Effector memory CD8-positive, alpha-beta T cell (primary cell): ENCODE data around the gene HCRT.
"Not testable (repeated sequence)": the region's sequence is repeated elsewhere in the genome, so short reads cannot be mapped to it uniquely, and the experiment has no call there.

Experiments
- ATAC-seq: fragments of 150-1000 bp; cut with Tn5 transposase; replicated peaks from 2 replicates; pipeline ENCODE4 v1.10.0; 2021; ENCODE audit warnings: mild to moderate bottlenecking, moderate library complexity
- DNase-seq, 3 experiments: peaks; one replicate each; pipeline ENCODE4 v3.0.0; 2021
- H3K27ac Mint-ChIP-seq, 2 donors: one replicate each; pipeline ENCODE4 v1.8.0; 2022; ENCODE audit warnings: mild to moderate bottlenecking in 2 of 2, mixed read lengths in 2 of 2, moderate library complexity in 2 of 2
- H3K27me3 Mint-ChIP-seq, 2 donors: one replicate each; pipeline ENCODE4 v1.8.0; 2022; ENCODE audit warnings: mixed read lengths in 2 of 2
- H3K36me3 Mint-ChIP-seq: one replicate; pipeline ENCODE4 v1.8.0; 2022; ENCODE audit warnings: mild to moderate bottlenecking, moderate library complexity, mixed read lengths; ENCODE audit not compliant: insufficient read depth
- H3K4me1 Mint-ChIP-seq, 2 donors: one replicate each; pipeline ENCODE4 v1.8.0; 2022; ENCODE audit warnings: low read depth in 2 of 2, mixed read lengths in 2 of 2
- H3K4me3 Mint-ChIP-seq, 2 donors: one replicate each; pipeline ENCODE4 v1.8.0; 2022; ENCODE audit warnings: mild to moderate bottlenecking in 2 of 2, mixed read lengths in 2 of 2, moderate library complexity in 2 of 2
- H3K9me3 Mint-ChIP-seq, 2 donors: one replicate each; pipeline ENCODE4 v1.8.0; 2022; ENCODE audit warnings: mixed read lengths in 2 of 2
- total RNA-seq, 9 experiments: gene quantifications; one replicate each; lab custom pipeline; 2026; lab: John Stamatoyannopoulos, UW

Gene HCRT
- total RNA-seq: 0 to 0.23 (median 0.06) reads per million in 9 experiments

- no peak for DNase-seq
- ATAC-seq: no peak
- Mint-ChIP-seq H3K4me1 (peaks cover 20 to 21% of the 10 kb centered on the region in 2 donors), H3K9me3 (no peaks in the 10 kb centered on the region), H3K27ac (peak within 1 kb of the TSS; percentile 81 to 86), H3K36me3 (peaks cover 9% of the 10 kb centered on the region), H3K4me3 (peak within 1 kb of the TSS; percentile 90 to 93), H3K27me3 (peaks cover 0 to 3% of the 10 kb centered on the region in 2 donors)
These were observed at the start of gene HCRT for GRCh38 chr17:42184713-42185620. Gene HCRT, minus strand, starts transcription at chr17:42185452. Its CDS starts 87 bp downstream, at chr17:42185365.

- H3K4me3 Mint-ChIP-seq: no peak overlapping the region
- peaks cover 15 to 30% of the 10 kb centered on the region in 2 donors for H3K4me1 Mint-ChIP-seq
- DNase-seq: no peak
- no peaks in the 10 kb centered on the region for H3K27me3 Mint-ChIP-seq
- peaks cover 14% of the 10 kb centered on the region for H3K36me3 Mint-ChIP-seq
- ATAC-seq: no peak
- peak overlapping the region; percentile 41 to 75 for H3K27ac Mint-ChIP-seq
- H3K9me3 Mint-ChIP-seq: no peaks in the 10 kb centered on the region
These were observed 48.7 kb upstream of the HCRT start for GRCh38 chr17:42233994-42234393.

- H3K4me3 Mint-ChIP-seq: no peak overlapping the region
- no peaks in the 10 kb centered on the region for H3K9me3 Mint-ChIP-seq
- DNase-seq (no peak), ATAC-seq (no peak)
- H3K36me3 Mint-ChIP-seq: peaks cover 14% of the 10 kb centered on the region
- H3K4me1 Mint-ChIP-seq: peaks cover 15 to 34% of the 10 kb centered on the region in 2 donors
- no peaks in the 10 kb centered on the region for H3K27me3 Mint-ChIP-seq
- peak overlapping the region in 1 of 2 donors; percentile 41 for H3K27ac Mint-ChIP-seq
These were observed 47.9 kb upstream of the HCRT start for GRCh38 chr17:42233156-42233555.

- no peak for DNase-seq
These were observed 45.0 kb upstream of the HCRT start for GRCh38 chr17:42230225-42230624.

GRCh38 chr17:42227849-42228700, 42.8 kb upstream of the HCRT start:
- DNase-seq (no peak), ATAC-seq (no peak)
- peaks cover 29% of the 10 kb centered on the region for H3K36me3 Mint-ChIP-seq
- H3K27ac Mint-ChIP-seq: peak overlapping the region; percentile 13 to 56
- no peak overlapping the region for H3K4me3 Mint-ChIP-seq
- no peaks in the 10 kb centered on the region for H3K9me3 Mint-ChIP-seq
- peaks cover 0 to 10% of the 10 kb centered on the region in 2 donors for H3K4me1 Mint-ChIP-seq
- H3K27me3 Mint-ChIP-seq: no peaks in the 10 kb centered on the region

More at GRCh38 chr17:42230225-42230624, 45.0 kb upstream of the HCRT start:
- Mint-ChIP-seq H3K27me3 (no peaks in the 10 kb centered on the region), H3K9me3 (no peaks in the 10 kb centered on the region), H3K36me3 (peaks cover 18% of the 10 kb centered on the region), H3K27ac (peak overlapping the region in 1 of 2 donors; percentile 79), H3K4me3 (no peak overlapping the region), H3K4me1 (peaks cover 5 to 21% of the 10 kb centered on the region in 2 donors)
- ATAC-seq: no peak

GRCh38 chr17:42225646-42226045, 40.4 kb upstream of the HCRT start:
- H3K36me3 Mint-ChIP-seq: peaks cover 43% of the 10 kb centered on the region
- no peak overlapping the region for H3K27ac Mint-ChIP-seq

GRCh38 chr17:42224651-42225050, 39.4 kb upstream of the HCRT start:
- H3K36me3 Mint-ChIP-seq: peaks cover 43% of the 10 kb centered on the region
- no peaks in the 10 kb centered on the region for H3K9me3 Mint-ChIP-seq
- no peak overlapping the region for H3K4me3 Mint-ChIP-seq
- peaks cover 3 to 12% of the 10 kb centered on the region in 2 donors for H3K4me1 Mint-ChIP-seq
- H3K27me3 Mint-ChIP-seq: no peaks in the 10 kb centered on the region
- no peak for ATAC-seq
- no peak for DNase-seq
- peak overlapping the region; percentile 25 to 59 for H3K27ac Mint-ChIP-seq

More at GRCh38 chr17:42225646-42226045, 40.4 kb upstream of the HCRT start:
- Mint-ChIP-seq H3K4me1 (peaks cover 3 to 18% of the 10 kb centered on the region in 2 donors), H3K27me3 (no peaks in the 10 kb centered on the region), H3K9me3 (no peaks in the 10 kb centered on the region), H3K4me3 (no peak overlapping the region)
- DNase-seq: no peak
- ATAC-seq: no peak

- Mint-ChIP-seq H3K4me1 (peaks cover 3 to 8% of the 10 kb centered on the region in 2 donors), H3K27me3 (no peaks in the 10 kb centered on the region), H3K4me3 (no peak overlapping the region), H3K36me3 (peaks cover 51% of the 10 kb centered on the region), H3K9me3 (no peaks in the 10 kb centered on the region), H3K27ac (peak overlapping the region; percentile 75 to 90)
- DNase-seq: peak; percentile 48 to 60 (median 49)
- peak; percentile 97 for ATAC-seq
These were observed 36.9 kb upstream of the HCRT start for GRCh38 chr17:42221886-42222745.

GRCh38 chr17:42219280-42219679, 34.0 kb upstream of the HCRT start:
- H3K9me3 Mint-ChIP-seq, H3K4me1 Mint-ChIP-seq, DNase-seq, H3K4me3 Mint-ChIP-seq, H3K27ac Mint-ChIP-seq, H3K27me3 Mint-ChIP-seq, ATAC-seq: not testable (repeated sequence)
- peaks cover 62% of the 10 kb centered on the region for H3K36me3 Mint-ChIP-seq

GRCh38 chr17:42214156-42214555, 28.9 kb upstream of the HCRT start:
- H3K9me3 Mint-ChIP-seq: no peaks in the 10 kb centered on the region
- H3K27ac Mint-ChIP-seq: peak overlapping the region in 1 of 2 donors; percentile 9
- H3K4me3 Mint-ChIP-seq: no peak overlapping the region
- no peaks in the 10 kb centered on the region for H3K4me1 Mint-ChIP-seq
- H3K27me3 Mint-ChIP-seq: no peaks in the 10 kb centered on the region
- H3K36me3 Mint-ChIP-seq: peaks cover 70% of the 10 kb centered on the region
- DNase-seq (no peak), ATAC-seq (no peak)

- H3K9me3 Mint-ChIP-seq: no peaks in the 10 kb centered on the region
- no peaks in the 10 kb centered on the region for H3K27me3 Mint-ChIP-seq
- no peak overlapping the region for H3K4me3 Mint-ChIP-seq
- no peaks in the 10 kb centered on the region for H3K4me1 Mint-ChIP-seq
- H3K27ac Mint-ChIP-seq: no peak overlapping the region
- no peak for DNase-seq
- peaks cover 79% of the 10 kb centered on the region for H3K36me3 Mint-ChIP-seq
- no peak for ATAC-seq
These were observed 27.1 kb upstream of the HCRT start for GRCh38 chr17:42212382-42212781.

GRCh38 chr17:42211921-42212341, 26.7 kb upstream of the HCRT start:
- not testable (repeated sequence) for H3K4me3 Mint-ChIP-seq, H3K4me1 Mint-ChIP-seq, DNase-seq, ATAC-seq, H3K9me3 Mint-ChIP-seq, H3K27me3 Mint-ChIP-seq, H3K27ac Mint-ChIP-seq
- H3K36me3 Mint-ChIP-seq: peaks cover 78% of the 10 kb centered on the region
